ENCODE data around the gene INF2.

DNA sequence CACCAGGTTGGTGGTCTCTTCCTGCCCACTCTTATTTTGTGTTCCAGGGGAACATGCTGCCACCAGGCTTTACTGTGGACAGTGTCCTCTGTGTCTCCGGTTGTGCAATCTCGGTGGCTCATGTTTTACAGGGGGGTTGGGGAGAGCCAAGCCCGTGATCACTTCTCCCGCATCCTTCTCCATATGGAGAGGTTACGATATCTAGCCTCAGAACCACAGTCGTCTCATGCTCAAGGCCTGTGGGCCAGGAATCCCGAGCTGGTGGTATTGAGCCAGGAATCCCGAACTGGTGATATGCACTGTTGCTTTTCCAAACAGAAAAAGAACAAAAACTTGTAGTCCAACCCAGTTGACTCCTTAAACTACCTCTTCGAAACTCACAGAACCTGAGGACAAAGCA lies 37.0 kb upstream of the INF2 start:
- TF ChIP-seq TCF12 (IDR thresholded peaks at IDR 0.05; ENCODE audit: low read depth) = no peak
- TF ChIP-seq EGR1 (IDR thresholded peaks at IDR 0.05) = no peak
- TF ChIP-seq YY1 (IDR thresholded peaks at IDR 0.05; ENCODE audit: low read depth) = no peak
- TF ChIP-seq CREB1 (IDR thresholded peaks at IDR 0.05; ENCODE audit: low read depth) = no peak
- TF ChIP-seq RAD21 (IDR thresholded peaks at IDR 0.05; ENCODE audit: low read depth) = no peak
- TF ChIP-seq FOXM1 (IDR thresholded peaks at IDR 0.05; ENCODE audit: borderline replicate concordance, low read depth) = no peak
- TF ChIP-seq EP300 (IDR thresholded peaks at IDR 0.05; ENCODE audit: borderline replicate concordance) = no peak
- TF ChIP-seq, protein P1, sequence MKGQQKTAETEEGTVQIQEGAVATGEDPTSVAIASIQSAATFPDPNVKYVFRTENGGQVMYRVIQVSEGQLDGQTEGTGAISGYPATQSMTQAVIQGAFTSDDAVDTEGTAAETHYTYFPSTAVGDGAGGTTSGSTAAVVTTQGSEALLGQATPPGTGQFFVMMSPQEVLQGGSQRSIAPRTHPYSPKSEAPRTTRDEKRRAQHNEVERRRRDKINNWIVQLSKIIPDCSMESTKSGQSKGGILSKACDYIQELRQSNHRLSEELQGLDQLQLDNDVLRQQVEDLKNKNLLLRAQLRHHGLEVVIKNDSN (IDR thresholded peaks at IDR 0.05) = no peak
- no peak for TF ChIP-seq MAX (IDR thresholded peaks at IDR 0.05)
- TF ChIP-seq TAF1 (IDR thresholded peaks at IDR 0.05; ENCODE audit: low read depth) = no peak
- no peak for TF ChIP-seq REST (IDR thresholded peaks at IDR 0.05; ENCODE audit: low read depth)

All from Ishikawa (cell line).